Measurements from ENCODE around the gene OR5K2. TPM values are rescaled to one million over a fixed set of nuclear protein-coding genes. Genes with fewer than 3 reads are reported as not detected.

The OR5K2 gene
- polyA plus RNA-seq, 2 of the 4 experiments (the other 2 are of a cell fraction): not detected

GRCh38 chr3:98525494-98525893, 28.0 kb downstream of the OR5K2 start:
- WGBS (ENCODE audit: missing lambda C conversion rate): 62% methylated on average over 6 of the region's 6 CpGs
- H3K4me2 ChIP-seq: no peak overlapping the region
- POLR2A ChIA-PET: no interaction called here
- no peak for FAIRE-seq
- no peak for ATAC-seq
- CTCF ChIA-PET: no interaction called here
- no peak overlapping the region for H3K27ac ChIP-seq
- no peaks in the 10 kb centered on the region for H3K9me3 ChIP-seq
- TF ChIP-seq HEYL (CRISPR knock-in tag; IDR thresholded peaks at IDR 0.05): no peak
- no peak for TF ChIP-seq EHF (CRISPR knock-in tag; IDR thresholded peaks at IDR 0.05)
- TF ChIP-seq KDM1A (IDR thresholded peaks at IDR 0.05; ENCODE audit: low read depth): no peak
- no peak for TF ChIP-seq JUN (IDR thresholded peaks at IDR 0.05)
- TF ChIP-seq TFCP2L1 (CRISPR knock-in tag; IDR thresholded peaks at IDR 0.05): no peak
- no peak for TF ChIP-seq FOSL2 (IDR thresholded peaks at IDR 0.05)
- no peak for TF ChIP-seq FOSL2 (CRISPR knock-in tag; IDR thresholded peaks at IDR 0.05)
- no peak for TF ChIP-seq NFE2L2 (conservative IDR thresholded peaks at IDR 0.05; ENCODE audit: low read length)
- no peak for TF ChIP-seq SMC3 (IDR thresholded peaks at IDR 0.05)
- TF ChIP-seq POLR2AphosphoS2 (conservative IDR thresholded peaks at IDR 0.05; ENCODE audit: low read length): no peak
- DNase-seq (ENCODE audit: low read depth in 1 of 2, low spot score in 1 of 2): no peak
- H3K4me3 ChIP-seq: no peak overlapping the region
- peaks cover 8% of the 10 kb centered on the region; the same call in 2 of the 3 replicates for H3K4me1 ChIP-seq

- Histone ChIP-seq H3K9me3 (no peaks in the 10 kb centered on the region), H3K27ac (no peak overlapping the region), H3K4me1 (no peaks in the 10 kb centered on the region), H3K4me2 (no peak overlapping the region), H3K4me3 (no peak overlapping the region)
- FAIRE-seq (no peak), ATAC-seq (no peak), DNase-seq (ENCODE audit: low read depth in 1 of 2, low spot score in 1 of 2) (no peak)
- WGBS (ENCODE audit: missing lambda C conversion rate): 7% methylated on average over 4 of the region's 4 CpGs
- TF ChIP-seq HOXA7 (CRISPR knock-in tag; IDR thresholded peaks at IDR 0.05): no peak
- no peak for TF ChIP-seq GATA3 (IDR thresholded peaks at IDR 0.05; ENCODE audit: borderline replicate concordance)
- no peak for TF ChIP-seq SMC3 (IDR thresholded peaks at IDR 0.05)
- no peak for TF ChIP-seq EHF (CRISPR knock-in tag; IDR thresholded peaks at IDR 0.05)
- no peak for TF ChIP-seq MAZ (IDR thresholded peaks at IDR 0.05; ENCODE audit: borderline replicate concordance, low read depth, low read length)
- no peak for TF ChIP-seq KDM5A (IDR thresholded peaks at IDR 0.05)
- TF ChIP-seq PBX3 (IDR thresholded peaks at IDR 0.05): no peak
- TF ChIP-seq USF2 (IDR thresholded peaks at IDR 0.05): no peak
- TF ChIP-seq POLR2A (IDR thresholded peaks at IDR 0.05; ENCODE audit: low read length): no peak
- TF ChIP-seq ZNF302 (CRISPR knock-in tag; IDR thresholded peaks at IDR 0.05): no peak
- TF ChIP-seq RCOR1 (IDR thresholded peaks at IDR 0.05; ENCODE audit: low read depth, low read length): no peak
- TF ChIP-seq CTCF (IDR thresholded peaks at IDR 0.05): no peak
- TF ChIP-seq HMGXB4 (CRISPR knock-in tag; IDR thresholded peaks at IDR 0.05; ENCODE audit: borderline replicate concordance): no peak
- TF ChIP-seq ESRRA (IDR thresholded peaks at IDR 0.05; ENCODE audit: borderline replicate concordance, low read length): no peak
- TF ChIP-seq RNF2 (IDR thresholded peaks at IDR 0.05; ENCODE audit: borderline replicate concordance, low read depth): no peak
- TF ChIP-seq MYC (IDR thresholded peaks at IDR 0.05; ENCODE audit: borderline replicate concordance, low read length): no peak
- TF ChIP-seq NR3C1 (IDR thresholded peaks at IDR 0.05): no peak
- ChIA-PET CTCF (interaction anchor here (0.8 kb wide), 1 partner anchor 343 kb away, joined by 4 read pairs; no protein-coding TSS in a partner anchor), POLR2A (no interaction called here)
Measured at GRCh38 chr3:98528474-98529346, 31.2 kb downstream of the OR5K2 start.
